Measurements from ENCODE around the gene CYP4F12.

- TF ChIP-seq EZH2 (IDR thresholded peaks at IDR 0.05; ENCODE audit: borderline replicate concordance, insufficient read depth, low read depth, low read length, poor library complexity, severe bottlenecking): no peak
- TF ChIP-seq, protein P1, sequence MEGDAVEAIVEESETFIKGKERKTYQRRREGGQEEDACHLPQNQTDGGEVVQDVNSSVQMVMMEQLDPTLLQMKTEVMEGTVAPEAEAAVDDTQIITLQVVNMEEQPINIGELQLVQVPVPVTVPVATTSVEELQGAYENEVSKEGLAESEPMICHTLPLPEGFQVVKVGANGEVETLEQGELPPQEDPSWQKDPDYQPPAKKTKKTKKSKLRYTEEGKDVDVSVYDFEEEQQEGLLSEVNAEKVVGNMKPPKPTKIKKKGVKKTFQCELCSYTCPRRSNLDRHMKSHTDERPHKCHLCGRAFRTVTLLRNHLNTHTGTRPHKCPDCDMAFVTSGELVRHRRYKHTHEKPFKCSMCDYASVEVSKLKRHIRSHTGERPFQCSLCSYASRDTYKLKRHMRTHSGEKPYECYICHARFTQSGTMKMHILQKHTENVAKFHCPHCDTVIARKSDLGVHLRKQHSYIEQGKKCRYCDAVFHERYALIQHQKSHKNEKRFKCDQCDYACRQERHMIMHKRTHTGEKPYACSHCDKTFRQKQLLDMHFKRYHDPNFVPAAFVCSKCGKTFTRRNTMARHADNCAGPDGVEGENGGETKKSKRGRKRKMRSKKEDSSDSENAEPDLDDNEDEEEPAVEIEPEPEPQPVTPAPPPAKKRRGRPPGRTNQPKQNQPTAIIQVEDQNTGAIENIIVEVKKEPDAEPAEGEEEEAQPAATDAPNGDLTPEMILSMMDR (IDR thresholded peaks at IDR 0.05): no peak
Observed at GRCh38 chr19:15651791-15652190, 21.1 kb upstream of the CYP4F12 start.
